A673 (cell line): ENCODE results near the gene HS6ST2. TPM values are rescaled to one million over a fixed set of nuclear protein-coding genes. Genes with fewer than 3 reads are reported as not detected.

Source experiments
- BruUV-seq: library from RNA; stranded (reverse); fragments of 400-500 nt; replicated peaks from 2 replicates; lab custom pipeline; 2021; lab: Mats Ljungman, UMichigan
- CTCF ChIA-PET: fragments of 300-600 bp; sonication (Branson Sonifier 250); formaldehyde crosslinking; loops from one replicate; lab custom pipeline; 2022; ENCODE audit warnings: antibody characterized with exemption; lab: Charles Lee
- POLR2A ChIA-PET: fragments of 300-600 bp; sonication (Branson Sonifier 250); formaldehyde crosslinking; loops from one replicate; lab custom pipeline; 2022; ENCODE audit warnings: antibody characterized with exemption; ENCODE audit not compliant: low non-redundant PET; lab: Charles Lee
- DNase-seq: peaks from one replicate; pipeline ENCODE4 v3.0.0-alpha.2; 2015; ENCODE audit warnings: low spot score
- H3K27ac ChIP-seq: fragments of 200-600 bp; sonication (generic); 2 replicates; pipeline ENCODE4 v1.5.1; 2016; ENCODE audit warnings: mixed run types, low read depth, mild to moderate bottlenecking, mixed read lengths, antibody characterized with exemption, low read length; ENCODE audit not compliant: poor library complexity, severe bottlenecking
- H3K27me3 ChIP-seq: fragments of 200-600 bp; sonication (generic); replicated peaks from 2 replicates; pipeline ENCODE4 v1.6.1; 2017; ENCODE audit warnings: mixed run types, low read depth, mild to moderate bottlenecking, mixed read lengths, antibody characterized with exemption, low read length; ENCODE audit not compliant: insufficient read depth, poor library complexity
- H3K36me3 ChIP-seq: fragments of 200-600 bp; sonication (generic); 2 replicates; pipeline ENCODE4 v1.6.1; 2016; ENCODE audit warnings: mixed run types, mild to moderate bottlenecking, mixed read lengths, antibody characterized with exemption, low read length; ENCODE audit not compliant: insufficient read depth, poor library complexity, severe bottlenecking
- H3K4me1 ChIP-seq: fragments of 200-600 bp; sonication (generic); 2 replicates; pipeline ENCODE4 v1.6.1; 2017; ENCODE audit warnings: mixed run types, mild to moderate bottlenecking, mixed read lengths, antibody characterized with exemption, low read length; ENCODE audit not compliant: insufficient read depth, poor library complexity, severe bottlenecking
- H3K4me3 ChIP-seq: fragments of 200-600 bp; sonication (generic); 2 replicates; pipeline ENCODE4 v1.5.1; 2016; ENCODE audit warnings: low read depth, mixed run types, mild to moderate bottlenecking, mixed read lengths, low read length; ENCODE audit not compliant: poor library complexity, severe bottlenecking
- H3K9me3 ChIP-seq: fragments of 200-600 bp; sonication (generic); 2 replicates; pipeline ENCODE4 v1.6.1; 2016; ENCODE audit warnings: mixed run types, low read depth, mild to moderate bottlenecking, mixed read lengths, antibody characterized with exemption, low read length; ENCODE audit not compliant: poor library complexity, severe bottlenecking
- CTCF ChIP-seq: fragments of 300-800, 200-600 bp; sonication (generic); conservative IDR thresholded peaks from 2 replicates; pipeline ENCODE4 v1.5.1; 2017; ENCODE audit warnings: low read depth, mild to moderate bottlenecking, antibody characterized with exemption, low read length, moderate library complexity, mixed read lengths
- EZH2 ChIP-seq: fragments of 200-600 bp; sonication (generic); IDR thresholded peaks from 2 replicates; pipeline ENCODE4 v1.6.1; 2017; ENCODE audit warnings: borderline replicate concordance, low read depth, mild to moderate bottlenecking, mixed read lengths, antibody characterized with exemption, low read length; ENCODE audit not compliant: poor library complexity, severe bottlenecking
- intact Hi-C: fragments of 100-400 bp; cut with micrococcal nuclease; formaldehyde crosslinking; loops from one replicate; pipeline ENCODE4 v1.10.0; 2022; ENCODE audit not compliant: unreplicated experiment
- total RNA-seq: library from RNA; stranded (reverse); gene quantifications from 2 replicates; pipeline ENCODE4 v1.2.3, GENCODE V29; 2021

HS6ST2 gene
- total RNA-seq, 1 experiment from 2014 or later = 6.9 TPM

GRCh38 chrX:132862562-132862961 lies 95.9 kb downstream of the HS6ST2 start:
- POLR2A ChIA-PET = no interaction called here
- Histone ChIP-seq H3K27me3 (no peaks in the 10 kb centered on the region), H3K27ac (no peak overlapping the region), H3K36me3 (no peaks in the 10 kb centered on the region), H3K4me3 (no peak overlapping the region), H3K4me1 (no peaks in the 10 kb centered on the region), H3K9me3 (no peaks in the 10 kb centered on the region)
- BruUV-seq = no TSS peak
- CTCF ChIA-PET = no interaction called here
- TF ChIP-seq CTCF = no peak
- no peak for TF ChIP-seq EZH2
- intact Hi-C loops = no loop called here
- no peak for DNase-seq

GRCh38 chrX:132861076-132861475 lies 97.4 kb downstream of the HS6ST2 start:
- POLR2A ChIA-PET = no interaction called here
- DNase-seq = no peak
- no peak for TF ChIP-seq CTCF
- no peak for TF ChIP-seq EZH2
- BruUV-seq = no TSS peak
- no peaks in the 10 kb centered on the region for H3K27me3 ChIP-seq
- no peaks in the 10 kb centered on the region for H3K36me3 ChIP-seq
- H3K9me3 ChIP-seq = no peaks in the 10 kb centered on the region
- no peak overlapping the region for H3K27ac ChIP-seq
- intact Hi-C loops = no loop called here
- H3K4me3 ChIP-seq = no peak overlapping the region
- H3K4me1 ChIP-seq = no peaks in the 10 kb centered on the region
- CTCF ChIA-PET = no interaction called here

- no peaks in the 10 kb centered on the region for H3K4me1 ChIP-seq
- POLR2A ChIA-PET = no interaction called here
- no peak for TF ChIP-seq EZH2
- no peak for TF ChIP-seq CTCF
- no TSS peak for BruUV-seq
- H3K4me3 ChIP-seq = no peak overlapping the region
- intact Hi-C loops = no loop called here
- H3K27ac ChIP-seq = no peak overlapping the region
- no peaks in the 10 kb centered on the region for H3K9me3 ChIP-seq
- CTCF ChIA-PET = no interaction called here
- no peak for DNase-seq
- H3K27me3 ChIP-seq = no peaks in the 10 kb centered on the region
- H3K36me3 ChIP-seq = no peaks in the 10 kb centered on the region
Measured at GRCh38 chrX:132860200-132860599, 98.2 kb downstream of the HS6ST2 start.
